ENCODE results near the gene RHBDL3. TPM values are rescaled to one million over a fixed set of nuclear protein-coding genes. Genes with fewer than 3 reads are reported as not detected.
"Not testable (repeated sequence)": the region's sequence is repeated elsewhere in the genome, so short reads cannot be mapped to it uniquely, and the experiment has no call there.

RHBDL3 gene
- total RNA-seq, 6 experiments from 2014 or later = 0.04 to 0.09 TPM; not detected in 4

- no peak for TF ChIP-seq CTCF (IDR thresholded peaks at IDR 0.05)
- no peak for TF ChIP-seq POLR2A (IDR thresholded peaks at IDR 0.05)
- no peaks in the 10 kb centered on the region for H3K9me3 ChIP-seq
- no peak overlapping the region for H3K4me3 ChIP-seq
- no peaks in the 10 kb centered on the region for H3K4me1 ChIP-seq
- no peak for ATAC-seq
- H3K27ac ChIP-seq = no peak overlapping the region
- 72% methylated on average over 12 of the region's 18 CpGs for WGBS (ENCODE audit: insufficient coverage, low coverage, low lambda C conversion rate, missing lambda C conversion rate)
- no peaks in the 10 kb centered on the region for H3K36me3 ChIP-seq
- no peak for DNase-seq
- intact Hi-C loops (cut with DNase I) = loop anchor here in 1 of 2 donors (5.0 kb wide), 1 partner anchor 64 kb away; no protein-coding TSS in a partner anchor
- H3K27me3 ChIP-seq = no peaks in the 10 kb centered on the region
Measured at GRCh38 chr17:32258383-32259140, 7.1 kb upstream of the RHBDL3 start.

GRCh38 chr17:32259586-32259985 lies 6.0 kb upstream of the RHBDL3 start:
- intact Hi-C loops (cut with DNase I) = loop anchor here in 1 of 2 donors (5.0 kb wide), 1 partner anchor 63 kb away; no protein-coding TSS in a partner anchor
- ATAC-seq (no peak), DNase-seq (no peak)
- TF ChIP-seq POLR2A (IDR thresholded peaks at IDR 0.05) = no peak
- no peak for TF ChIP-seq CTCF (IDR thresholded peaks at IDR 0.05)
- Histone ChIP-seq H3K4me1 (no peaks in the 10 kb centered on the region), H3K9me3 (no peaks in the 10 kb centered on the region), H3K36me3 (no peaks in the 10 kb centered on the region), H3K27me3 (no peaks in the 10 kb centered on the region), H3K4me3 (no peak overlapping the region), H3K27ac (no peak overlapping the region)
- WGBS (ENCODE audit: insufficient coverage, low coverage, low lambda C conversion rate, missing lambda C conversion rate) = 63% methylated on average over 4 of the region's 4 CpGs

- ATAC-seq = no peak
Measured at GRCh38 chr17:32261417-32261736, 4.3 kb upstream of the RHBDL3 start.

GRCh38 chr17:32261936-32262510 lies 3.6 kb upstream of the RHBDL3 start:
- DNase-seq = no peak
- intact Hi-C loops (cut with DNase I) = no loop called here
- Histone ChIP-seq H3K27me3 (no peaks in the 10 kb centered on the region), H3K4me3 (no peak overlapping the region), H3K4me1 (peaks cover 0 to 15% (median 4%) of the 10 kb centered on the region in 4 donors), H3K9me3 (no peaks in the 10 kb centered on the region), H3K36me3 (no peaks in the 10 kb centered on the region), H3K27ac (no peak overlapping the region)
- WGBS (ENCODE audit: insufficient coverage, low coverage, low lambda C conversion rate, missing lambda C conversion rate) = 71% methylated on average over 6 of the region's 13 CpGs
- ATAC-seq = no peak
- TF ChIP-seq POLR2A (IDR thresholded peaks at IDR 0.05) (no peak), CTCF (IDR thresholded peaks at IDR 0.05) (no peak)

More at GRCh38 chr17:32261417-32261736, 4.3 kb upstream of the RHBDL3 start:
- H3K4me3 ChIP-seq = no peak overlapping the region
- no peak overlapping the region for H3K27ac ChIP-seq
- no peak for DNase-seq
- H3K9me3 ChIP-seq = no peaks in the 10 kb centered on the region
- no peaks in the 10 kb centered on the region for H3K36me3 ChIP-seq
- intact Hi-C loops (cut with DNase I) = no loop called here
- H3K27me3 ChIP-seq = no peaks in the 10 kb centered on the region
- no peak for TF ChIP-seq POLR2A (IDR thresholded peaks at IDR 0.05)
- no peak for TF ChIP-seq CTCF (IDR thresholded peaks at IDR 0.05)
- WGBS (ENCODE audit: insufficient coverage, low coverage, low lambda C conversion rate, missing lambda C conversion rate) = 18% methylated on average over 7 of the region's 7 CpGs
- peaks cover 0 to 8% (median 1%) of the 10 kb centered on the region in 4 donors for H3K4me1 ChIP-seq

- H3K9me3 ChIP-seq; H3K27me3 ChIP-seq; H3K4me3 ChIP-seq; DNase-seq; H3K27ac ChIP-seq; intact Hi-C loops (cut with DNase I); H3K36me3 ChIP-seq; ATAC-seq: not testable (repeated sequence)
- peaks cover 0 to 17% (median 5%) of the 10 kb centered on the region in 4 donors for H3K4me1 ChIP-seq
- WGBS (ENCODE audit: insufficient coverage, low coverage, low lambda C conversion rate, missing lambda C conversion rate) = 83% methylated on average over 8 of the region's 17 CpGs
Measured at GRCh38 chr17:32263515-32263914, 2.1 kb upstream of the RHBDL3 start.

Data from right lobe of liver (tissue), 6 donors.